HepG2 (cell line): Measurements from ENCODE around the gene NME2. TPM values are rescaled to one million over a fixed set of nuclear protein-coding genes. Genes with fewer than 3 reads are reported as not detected.

ENCODE experiments used
- CENPX ChIP-seq: sonication (generic); formaldehyde crosslinking; IDR thresholded peaks from 2 replicates; pipeline ENCODE4 v1.9.0; 2021; ENCODE audit warnings: mild to moderate bottlenecking, missing genetic modification reagents, moderate library complexity
- EED ChIP-seq: sonication (generic); formaldehyde crosslinking; IDR thresholded peaks from 2 replicates; pipeline ENCODE4 v1.5.0; 2020; ENCODE audit warnings: mild to moderate bottlenecking, missing genetic modification reagents
- GATAD2A ChIP-seq: IDR thresholded peaks from 2 replicates; pipeline ENCODE4 v1.6.1; 2016
- HNF4G ChIP-seq, 2 experiments: sonication (generic) in 1 of 2; formaldehyde crosslinking in 1 of 2; IDR thresholded peaks; 2 replicates each; pipeline versions ENCODE4 v1.4.0 to v1.6.1; 2011 to 2020; ENCODE audit warnings: borderline replicate concordance in 2 of 2, low read depth in 2 of 2, mild to moderate bottlenecking in 2 of 2, low read length in 1 of 2, missing genetic modification reagents in 1 of 2, moderate library complexity in 1 of 2
- MAX ChIP-seq: IDR thresholded peaks from 2 replicates; pipeline ENCODE4 v1.6.1; 2012; ENCODE audit warnings: inconsistent platforms
- MIER3 ChIP-seq: IDR thresholded peaks from 2 replicates; pipeline ENCODE4 v1.6.1; 2016; ENCODE audit warnings: missing compliant biosample characterization, borderline replicate concordance
- MZF1 ChIP-seq: sonication (generic); formaldehyde crosslinking; IDR thresholded peaks from 2 replicates; pipeline ENCODE4 v1.8.1; 2023; ENCODE audit warnings: mild to moderate bottlenecking, missing genetic modification reagents, borderline replicate concordance
- NFKBIZ ChIP-seq: IDR thresholded peaks from 2 replicates; pipeline ENCODE4 v1.6.1; 2018; ENCODE audit warnings: missing genetic modification reagents, missing compliant biosample characterization
- NPAS2 ChIP-seq: sonication (generic); formaldehyde crosslinking; IDR thresholded peaks from 2 replicates; pipeline ENCODE4 v1.8.0; 2022; ENCODE audit warnings: mild to moderate bottlenecking, missing genetic modification reagents, borderline replicate concordance
- SOX5 ChIP-seq: IDR thresholded peaks from 2 replicates; pipeline ENCODE4 v1.6.1; 2016; ENCODE audit warnings: borderline replicate concordance
- SSRP1 ChIP-seq: IDR thresholded peaks from 2 replicates; pipeline ENCODE4 v1.6.1; 2016; ENCODE audit warnings: control low read depth
- TCF12 ChIP-seq, 2 experiments: fragments of 450-650 bp in 1 of 2; sonication (generic) in 1 of 2; formaldehyde crosslinking in 1 of 2; IDR thresholded peaks; 2 replicates each; pipeline versions ENCODE4 v1.6.1 to v1.8.0; 2017 to 2022; ENCODE audit warnings: antibody characterized with exemption in 1 of 2, mild to moderate bottlenecking in 1 of 2, missing genetic modification reagents in 1 of 2, moderate library complexity in 1 of 2
- ZKSCAN1 ChIP-seq: fragments of 150-350 bp; IDR thresholded peaks from 2 replicates; pipeline ENCODE4 v1.6.1; 2014; ENCODE audit warnings: low read length
- ZNF256 ChIP-seq: sonication (generic); formaldehyde crosslinking; conservative IDR thresholded peaks from 2 replicates; pipeline ENCODE4 v1.4.0; 2020; ENCODE audit warnings: missing genetic modification reagents
- ZNF644 ChIP-seq: IDR thresholded peaks from 2 replicates; pipeline ENCODE4 v1.6.1; 2016; ENCODE audit warnings: low read depth
- polyA plus RNA-seq, 8 experiments: library from polyadenylated mRNA; depleted of rRNA in 3 of 8; stranded (reverse) in 7 of 8; unstranded in 1 of 8; fragments of >200 nt; fragmentation: Illumina TruSeq in 4 of 8; extraction: Trizol in 4 of 8; gene quantifications; 2 replicates each; pipeline versions ENCODE4 v1.2.1 to v1.2.3, GENCODE V29; 2011 to 2016; ENCODE audit warnings: low read depth in 4 of 8, missing spikeins in 1 of 8, mixed read lengths in 1 of 8; ENCODE audit not compliant: insufficient read depth in 1 of 8
- total RNA-seq, 5 experiments: library from RNA; depleted of rRNA; stranded (reverse); fragments of >200 nt; fragmentation: Illumina TruSeq; extraction: Trizol; gene quantifications; 2 replicates each; pipeline ENCODE4 v1.2.3, GENCODE V29; 2016; ENCODE audit warnings: low read depth in 1 of 5
- TF ChIP-seq, protein P1 (sequence below): sonication (generic); formaldehyde crosslinking; IDR thresholded peaks from 2 replicates; pipeline ENCODE4 v1.4.0; 2020; ENCODE audit warnings: missing genetic modification reagents, mild to moderate bottlenecking, borderline replicate concordance
- TF ChIP-seq, protein P2 (sequence below): sonication (generic); formaldehyde crosslinking; IDR thresholded peaks from 2 replicates; pipeline ENCODE4 v1.4.0; 2020; ENCODE audit warnings: mild to moderate bottlenecking, low read depth, missing genetic modification reagents
- TF ChIP-seq, protein P3 (sequence below): IDR thresholded peaks from 2 replicates; pipeline ENCODE4 v1.6.1; 2016; ENCODE audit warnings: low read depth
- TF ChIP-seq, protein P4 (sequence below): sonication (generic); formaldehyde crosslinking; IDR thresholded peaks from 2 replicates; pipeline ENCODE4 v1.9.0; 2022; ENCODE audit warnings: missing genetic modification reagents, mild to moderate bottlenecking, borderline replicate concordance
- TF ChIP-seq, protein P5 (sequence below): IDR thresholded peaks from 2 replicates; pipeline ENCODE4 v1.6.1; 2018; ENCODE audit warnings: missing genetic modification reagents

The NME2 gene
- total and polyA plus RNA-seq, 2 of the 13 experiments (the other 11 are each of a cell fraction or from before 2014, with no cell fraction given) = 790 to 1,213 TPM

DNA sequence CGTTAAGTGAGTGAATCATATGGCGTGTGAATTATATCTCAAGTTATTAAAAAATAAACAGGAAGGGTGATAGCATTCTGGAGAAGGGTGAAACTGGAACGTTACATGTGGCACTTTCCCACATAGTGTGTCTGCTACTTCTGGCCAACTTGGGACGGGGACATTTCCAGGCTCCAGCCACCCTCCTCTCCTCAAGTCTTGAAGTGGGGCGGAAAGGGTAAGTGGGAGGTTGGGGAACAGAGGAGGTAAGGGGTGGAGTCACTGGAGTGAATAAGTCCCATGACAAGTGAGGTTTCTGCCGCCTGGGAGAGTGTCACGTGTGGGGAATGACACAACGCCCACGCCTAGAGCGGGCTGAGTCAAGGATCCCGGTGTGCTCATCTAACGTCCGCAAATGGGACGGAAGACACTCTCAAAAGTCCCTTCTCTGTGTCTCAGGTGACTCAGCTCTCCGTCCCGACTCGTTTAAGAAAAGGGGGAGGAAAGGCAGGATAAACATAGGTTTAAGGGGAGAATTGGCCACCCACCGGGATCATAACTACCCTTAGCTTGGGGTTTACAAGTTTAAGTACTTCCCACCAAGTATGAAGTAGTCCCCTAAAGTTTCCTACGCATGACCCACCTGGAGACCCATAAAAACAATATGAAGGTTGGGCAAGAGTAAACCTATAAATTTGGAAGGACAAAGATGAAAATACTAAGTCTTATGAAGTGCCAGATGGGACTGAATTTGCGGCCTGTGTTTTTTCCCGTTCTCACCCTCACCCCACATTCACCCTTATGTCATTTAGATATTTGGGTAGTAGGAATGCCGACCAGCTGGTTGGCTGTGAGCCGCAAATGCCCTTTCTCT lies 44.4 kb upstream of the NME2 start (continued):
- no peak for TF ChIP-seq ZNF256 (CRISPR knock-in tag)
- no peak for TF ChIP-seq HNF4G (IDR thresholded peaks at IDR 0.05; ENCODE audit: borderline replicate concordance, low read depth, low read length)
- no peak for TF ChIP-seq HNF4G (CRISPR knock-in tag; IDR thresholded peaks at IDR 0.05; ENCODE audit: borderline replicate concordance, low read depth)
- TF ChIP-seq NPAS2 (CRISPR knock-in tag) = no peak
- TF ChIP-seq, protein P1, sequence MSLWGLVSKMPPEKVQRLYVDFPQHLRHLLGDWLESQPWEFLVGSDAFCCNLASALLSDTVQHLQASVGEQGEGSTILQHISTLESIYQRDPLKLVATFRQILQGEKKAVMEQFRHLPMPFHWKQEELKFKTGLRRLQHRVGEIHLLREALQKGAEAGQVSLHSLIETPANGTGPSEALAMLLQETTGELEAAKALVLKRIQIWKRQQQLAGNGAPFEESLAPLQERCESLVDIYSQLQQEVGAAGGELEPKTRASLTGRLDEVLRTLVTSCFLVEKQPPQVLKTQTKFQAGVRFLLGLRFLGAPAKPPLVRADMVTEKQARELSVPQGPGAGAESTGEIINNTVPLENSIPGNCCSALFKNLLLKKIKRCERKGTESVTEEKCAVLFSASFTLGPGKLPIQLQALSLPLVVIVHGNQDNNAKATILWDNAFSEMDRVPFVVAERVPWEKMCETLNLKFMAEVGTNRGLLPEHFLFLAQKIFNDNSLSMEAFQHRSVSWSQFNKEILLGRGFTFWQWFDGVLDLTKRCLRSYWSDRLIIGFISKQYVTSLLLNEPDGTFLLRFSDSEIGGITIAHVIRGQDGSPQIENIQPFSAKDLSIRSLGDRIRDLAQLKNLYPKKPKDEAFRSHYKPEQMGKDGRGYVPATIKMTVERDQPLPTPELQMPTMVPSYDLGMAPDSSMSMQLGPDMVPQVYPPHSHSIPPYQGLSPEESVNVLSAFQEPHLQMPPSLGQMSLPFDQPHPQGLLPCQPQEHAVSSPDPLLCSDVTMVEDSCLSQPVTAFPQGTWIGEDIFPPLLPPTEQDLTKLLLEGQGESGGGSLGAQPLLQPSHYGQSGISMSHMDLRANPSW (CRISPR knock-in tag) = no peak
- peak; percentile 66; the same call in 1 of the 2 replicates for TF ChIP-seq SOX5 (CRISPR knock-in tag)
- TF ChIP-seq CENPX (CRISPR knock-in tag) = no peak
- TF ChIP-seq MAX = peak; percentile 93
- TF ChIP-seq, protein P2, sequence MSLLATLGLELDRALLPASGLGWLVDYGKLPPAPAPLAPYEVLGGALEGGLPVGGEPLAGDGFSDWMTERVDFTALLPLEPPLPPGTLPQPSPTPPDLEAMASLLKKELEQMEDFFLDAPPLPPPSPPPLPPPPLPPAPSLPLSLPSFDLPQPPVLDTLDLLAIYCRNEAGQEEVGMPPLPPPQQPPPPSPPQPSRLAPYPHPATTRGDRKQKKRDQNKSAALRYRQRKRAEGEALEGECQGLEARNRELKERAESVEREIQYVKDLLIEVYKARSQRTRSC = no peak
- peak; percentile 15; the same call in 1 of the 2 replicates for TF ChIP-seq ZNF644
- peak; percentile 60 for TF ChIP-seq GATAD2A (CRISPR knock-in tag)
- TF ChIP-seq, protein P3, sequence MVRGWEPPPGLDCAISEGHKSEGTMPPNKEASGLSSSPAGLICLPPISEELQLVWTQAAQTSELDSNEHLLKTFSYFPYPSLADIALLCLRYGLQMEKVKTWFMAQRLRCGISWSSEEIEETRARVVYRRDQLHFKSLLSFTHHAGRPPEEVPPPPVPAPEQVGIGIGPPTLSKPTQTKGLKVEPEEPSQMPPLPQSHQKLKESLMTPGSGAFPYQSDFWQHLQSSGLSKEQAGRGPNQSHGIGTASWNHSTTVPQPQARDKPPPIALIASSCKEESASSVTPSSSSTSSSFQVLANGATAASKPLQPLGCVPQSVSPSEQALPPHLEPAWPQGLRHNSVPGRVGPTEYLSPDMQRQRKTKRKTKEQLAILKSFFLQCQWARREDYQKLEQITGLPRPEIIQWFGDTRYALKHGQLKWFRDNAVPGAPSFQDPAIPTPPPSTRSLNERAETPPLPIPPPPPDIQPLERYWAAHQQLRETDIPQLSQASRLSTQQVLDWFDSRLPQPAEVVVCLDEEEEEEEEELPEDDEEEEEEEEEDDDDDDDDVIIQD (CRISPR knock-in tag) = peak; percentile 25; the same call in 1 of the 2 replicates
- TF ChIP-seq, protein P4, sequence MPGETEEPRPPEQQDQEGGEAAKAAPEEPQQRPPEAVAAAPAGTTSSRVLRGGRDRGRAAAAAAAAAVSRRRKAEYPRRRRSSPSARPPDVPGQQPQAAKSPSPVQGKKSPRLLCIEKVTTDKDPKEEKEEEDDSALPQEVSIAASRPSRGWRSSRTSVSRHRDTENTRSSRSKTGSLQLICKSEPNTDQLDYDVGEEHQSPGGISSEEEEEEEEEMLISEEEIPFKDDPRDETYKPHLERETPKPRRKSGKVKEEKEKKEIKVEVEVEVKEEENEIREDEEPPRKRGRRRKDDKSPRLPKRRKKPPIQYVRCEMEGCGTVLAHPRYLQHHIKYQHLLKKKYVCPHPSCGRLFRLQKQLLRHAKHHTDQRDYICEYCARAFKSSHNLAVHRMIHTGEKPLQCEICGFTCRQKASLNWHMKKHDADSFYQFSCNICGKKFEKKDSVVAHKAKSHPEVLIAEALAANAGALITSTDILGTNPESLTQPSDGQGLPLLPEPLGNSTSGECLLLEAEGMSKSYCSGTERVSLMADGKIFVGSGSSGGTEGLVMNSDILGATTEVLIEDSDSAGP = peak; percentile 60
- TF ChIP-seq NFKBIZ = 0 out of 2 replicates have a peak, but pooled peaks have one; percentile 40
- TF ChIP-seq MIER3 (CRISPR knock-in tag) = no peak
- peak; percentile 92 for TF ChIP-seq ZKSCAN1
- no peak for TF ChIP-seq TCF12 (IDR thresholded peaks at IDR 0.05)
- TF ChIP-seq TCF12 (CRISPR knock-in tag; IDR thresholded peaks at IDR 0.05) = no peak
- TF ChIP-seq EED = 0 out of 2 replicates have a peak, but pooled peaks have one; percentile 35
- TF ChIP-seq SSRP1 (CRISPR knock-in tag) = peak; percentile 6; the same call in 1 of the 2 replicates
- TF ChIP-seq MZF1 = no peak
- TF ChIP-seq, protein P5, sequence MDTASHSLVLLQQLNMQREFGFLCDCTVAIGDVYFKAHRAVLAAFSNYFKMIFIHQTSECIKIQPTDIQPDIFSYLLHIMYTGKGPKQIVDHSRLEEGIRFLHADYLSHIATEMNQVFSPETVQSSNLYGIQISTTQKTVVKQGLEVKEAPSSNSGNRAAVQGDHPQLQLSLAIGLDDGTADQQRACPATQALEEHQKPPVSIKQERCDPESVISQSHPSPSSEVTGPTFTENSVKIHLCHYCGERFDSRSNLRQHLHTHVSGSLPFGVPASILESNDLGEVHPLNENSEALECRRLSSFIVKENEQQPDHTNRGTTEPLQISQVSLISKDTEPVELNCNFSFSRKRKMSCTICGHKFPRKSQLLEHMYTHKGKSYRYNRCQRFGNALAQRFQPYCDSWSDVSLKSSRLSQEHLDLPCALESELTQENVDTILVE (CRISPR knock-in tag) = no peak
